ENCODE results near the gene RRM2. TPM values are rescaled to one million over a fixed set of nuclear protein-coding genes. Genes with fewer than 3 reads are reported as not detected.

The RRM2 gene
- total and polyA plus RNA-seq, 9 donors = 0.24 to 4.6 (median 1.3) TPM; not detected in 2

DNA sequence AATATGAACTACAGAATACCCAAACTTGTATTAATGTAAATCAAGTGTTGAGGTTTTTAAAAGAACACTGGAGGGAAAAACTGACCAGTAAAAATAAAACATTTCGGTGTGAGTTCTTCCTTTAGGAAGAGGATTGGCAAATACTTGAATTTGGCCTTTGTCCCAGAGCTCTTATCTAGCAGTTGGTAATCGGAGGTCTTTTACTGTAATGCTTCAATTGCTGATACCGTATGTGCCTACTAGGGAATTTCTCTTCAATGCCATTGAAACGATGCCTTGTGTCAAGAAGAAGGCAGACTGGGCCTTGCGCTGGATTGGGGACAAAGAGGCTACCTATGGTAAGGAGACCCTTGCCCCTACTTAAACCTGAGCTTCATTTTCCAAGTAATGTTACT, 4.1 kb downstream of the RRM2 start:
- intact Hi-C loops (cut with DNase I) = loop anchor here in 3 of 4 donors (10.0 kb wide), 3 partner anchors 178 to 308 kb away; partner anchors contain the start of gene HPCAL1 (in 2 of the 3)
- TF ChIP-seq EP300 (IDR thresholded peaks at IDR 0.05) (no peak), POLR2A (IDR thresholded peaks at IDR 0.05) (no peak)
- TF ChIP-seq, protein P1, sequence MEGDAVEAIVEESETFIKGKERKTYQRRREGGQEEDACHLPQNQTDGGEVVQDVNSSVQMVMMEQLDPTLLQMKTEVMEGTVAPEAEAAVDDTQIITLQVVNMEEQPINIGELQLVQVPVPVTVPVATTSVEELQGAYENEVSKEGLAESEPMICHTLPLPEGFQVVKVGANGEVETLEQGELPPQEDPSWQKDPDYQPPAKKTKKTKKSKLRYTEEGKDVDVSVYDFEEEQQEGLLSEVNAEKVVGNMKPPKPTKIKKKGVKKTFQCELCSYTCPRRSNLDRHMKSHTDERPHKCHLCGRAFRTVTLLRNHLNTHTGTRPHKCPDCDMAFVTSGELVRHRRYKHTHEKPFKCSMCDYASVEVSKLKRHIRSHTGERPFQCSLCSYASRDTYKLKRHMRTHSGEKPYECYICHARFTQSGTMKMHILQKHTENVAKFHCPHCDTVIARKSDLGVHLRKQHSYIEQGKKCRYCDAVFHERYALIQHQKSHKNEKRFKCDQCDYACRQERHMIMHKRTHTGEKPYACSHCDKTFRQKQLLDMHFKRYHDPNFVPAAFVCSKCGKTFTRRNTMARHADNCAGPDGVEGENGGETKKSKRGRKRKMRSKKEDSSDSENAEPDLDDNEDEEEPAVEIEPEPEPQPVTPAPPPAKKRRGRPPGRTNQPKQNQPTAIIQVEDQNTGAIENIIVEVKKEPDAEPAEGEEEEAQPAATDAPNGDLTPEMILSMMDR (IDR thresholded peaks at IDR 0.05) = no peak
- Histone ChIP-seq H3K4me3 (no peak overlapping the region), H3K27me3 (no peaks in the 10 kb centered on the region), H3K27ac (no peak overlapping the region), H3K4me1 (ENCODE audit: insufficient read depth) (peaks cover 3% of the 10 kb centered on the region), H3K9me3 (no peaks in the 10 kb centered on the region), H3K36me3 (no peaks in the 10 kb centered on the region)
- no peak for DNase-seq
- WGBS, 3 donors = 28 to 45% (median 36%) methylated on average over 5 of the region's 5 CpGs

DNA sequence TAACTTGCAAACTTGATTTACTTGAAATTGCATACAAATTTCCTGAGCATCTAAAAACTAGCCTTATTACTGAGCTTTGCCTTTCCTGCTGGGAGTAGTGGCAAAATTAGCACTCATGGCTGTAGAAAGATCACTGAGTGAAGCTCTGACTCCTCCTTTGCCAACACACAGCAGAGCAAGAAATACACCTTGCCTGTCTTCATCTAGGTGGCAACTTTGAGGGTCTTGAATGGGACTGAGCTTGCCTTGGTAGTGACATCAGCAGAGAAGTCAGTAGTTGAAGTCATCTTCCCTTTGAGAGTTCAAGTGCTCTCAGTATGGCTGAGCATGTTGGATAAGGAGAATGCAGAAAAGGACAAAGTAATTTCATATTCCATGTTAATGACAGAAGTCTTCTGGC, 5.9 kb downstream of the RRM2 start:
- DNase-seq = no peak
- intact Hi-C loops (cut with DNase I) = loop anchor here in 3 of 4 donors (10.0 kb wide), 3 partner anchors 176 to 306 kb away; partner anchors contain the start of gene HPCAL1 (in 2 of the 3)
- Histone ChIP-seq H3K4me3 (no peak overlapping the region), H3K9me3 (no peaks in the 10 kb centered on the region), H3K36me3 (no peaks in the 10 kb centered on the region), H3K27me3 (no peaks in the 10 kb centered on the region), H3K27ac (no peak overlapping the region), H3K4me1 (ENCODE audit: insufficient read depth) (no peaks in the 10 kb centered on the region)
- TF ChIP-seq EP300 (IDR thresholded peaks at IDR 0.05) = no peak
- TF ChIP-seq, protein P1 (IDR thresholded peaks at IDR 0.05) = no peak
- TF ChIP-seq POLR2A (IDR thresholded peaks at IDR 0.05) = no peak

DNA sequence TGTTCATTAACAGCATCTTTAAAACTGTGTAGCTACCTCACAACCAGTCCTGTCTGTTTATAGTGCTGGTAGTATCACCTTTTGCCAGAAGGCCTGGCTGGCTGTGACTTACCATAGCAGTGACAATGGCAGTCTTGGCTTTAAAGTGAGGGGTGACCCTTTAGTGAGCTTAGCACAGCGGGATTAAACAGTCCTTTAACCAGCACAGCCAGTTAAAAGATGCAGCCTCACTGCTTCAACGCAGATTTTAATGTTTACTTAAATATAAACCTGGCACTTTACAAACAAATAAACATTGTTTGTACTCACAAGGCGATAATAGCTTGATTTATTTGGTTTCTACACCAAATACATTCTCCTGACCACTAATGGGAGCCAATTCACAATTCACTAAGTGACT, 7.0 kb downstream of the RRM2 start:
- Histone ChIP-seq H3K4me3 (no peak overlapping the region), H3K9me3 (no peaks in the 10 kb centered on the region), H3K36me3 (no peaks in the 10 kb centered on the region), H3K27me3 (no peaks in the 10 kb centered on the region), H3K4me1 (ENCODE audit: insufficient read depth) (no peaks in the 10 kb centered on the region), H3K27ac (no peak overlapping the region)
- TF ChIP-seq EP300 (IDR thresholded peaks at IDR 0.05) = no peak
- TF ChIP-seq POLR2A (IDR thresholded peaks at IDR 0.05) = no peak
- TF ChIP-seq, protein P1 (IDR thresholded peaks at IDR 0.05) = no peak
- WGBS, 3 donors = 81 to 86% (median 81%) methylated on average over 3 of the region's 3 CpGs
- DNase-seq = no peak
- intact Hi-C loops (cut with DNase I) = loop anchor here in 3 of 4 donors (10.0 kb wide), 3 partner anchors 175 to 305 kb away; partner anchors contain the start of gene HPCAL1 (in 2 of the 3)

DNA sequence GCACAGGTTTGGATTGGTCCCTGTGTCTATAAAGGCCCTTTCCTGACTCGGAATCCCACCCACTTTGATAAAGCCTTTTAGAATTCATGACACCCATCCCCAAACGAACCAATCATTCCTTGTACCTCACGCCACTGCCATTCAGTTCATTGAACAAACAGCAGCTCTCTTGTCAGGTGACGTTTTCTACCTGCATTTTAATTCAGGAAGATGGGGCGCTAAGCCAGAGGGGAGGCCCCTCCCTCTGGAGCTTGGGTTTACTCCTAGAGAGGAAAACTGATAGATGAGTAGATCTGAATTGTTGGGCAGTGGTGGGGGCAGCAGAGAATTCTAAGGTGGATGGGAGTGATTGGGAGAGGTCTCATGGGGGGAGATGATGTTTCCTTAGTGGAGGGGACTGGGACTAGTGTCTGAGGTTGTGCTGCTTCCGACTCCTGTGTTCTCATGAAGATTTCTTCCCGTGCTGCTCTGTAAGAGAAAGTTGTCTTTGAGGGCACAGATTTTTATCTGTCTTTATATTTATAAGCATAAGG, 9.6 kb downstream of the RRM2 start:
- no peaks in the 10 kb centered on the region for H3K4me1 ChIP-seq (ENCODE audit: insufficient read depth)
- no peaks in the 10 kb centered on the region for H3K36me3 ChIP-seq
- no peaks in the 10 kb centered on the region for H3K27me3 ChIP-seq
- no peaks in the 10 kb centered on the region for H3K9me3 ChIP-seq
- no peak for DNase-seq
- H3K4me3 ChIP-seq = no peak overlapping the region
- TF ChIP-seq EP300 (IDR thresholded peaks at IDR 0.05) = no peak
- TF ChIP-seq, protein P1 (IDR thresholded peaks at IDR 0.05) = no peak
- TF ChIP-seq POLR2A (IDR thresholded peaks at IDR 0.05) = no peak
- intact Hi-C loops (cut with DNase I) = no loop called here
- H3K27ac ChIP-seq = no peak overlapping the region
- 90 to 93% (median 93%) methylated on average over 7 of the region's 7 CpGs for WGBS, 3 donors

Measured in ovary (tissue), 9 donors.